Stomach (tissue), 9 donors: ENCODE results near the gene PDZK1IP1. TPM values are rescaled to one million over a fixed set of nuclear protein-coding genes. Genes with fewer than 3 reads are reported as not detected.
"Not testable (repeated sequence)": the region's sequence is repeated elsewhere in the genome, so short reads cannot be mapped to it uniquely, and the experiment has no call there.

ENCODE experiments used
- DNase-seq, 2 donors: peaks; one replicate each; pipeline versions ENCODE4 v3.0.0 to v3.0.0-alpha.2; 2013 to 2019
- H3K27ac ChIP-seq, 5 donors: fragments of 200-600 bp in 4 of 5; sonication (generic) in 4 of 5; one replicate each; pipeline ENCODE4 v1.5.1; 2013 to 2019; ENCODE audit warnings: mild to moderate bottlenecking in 1 of 5, moderate library complexity in 1 of 5
- H3K27me3 ChIP-seq, 3 donors: fragments of 200-600 bp; sonication (generic); one replicate each; pipeline ENCODE4 v1.5.1; 2017 to 2019; ENCODE audit warnings: mixed run types in 1 of 3
- H3K36me3 ChIP-seq, 4 donors: fragments of 200-600 bp; sonication (generic); 1 replicate in 3 of 4; 2 replicates in 1 of 4; pipeline ENCODE4 v1.5.1; 2016 to 2019
- H3K4me1 ChIP-seq, 4 donors: fragments of 200-600 bp; sonication (generic); one replicate each; pipeline ENCODE4 v1.5.1; 2016 to 2019
- H3K4me3 ChIP-seq, 4 donors: fragments of 200-600 bp; sonication (generic) in 3 of 4; one replicate each; pipeline ENCODE4 v1.5.1; 2016 to 2019; ENCODE audit warnings: mild to moderate bottlenecking in 1 of 4
- H3K9me3 ChIP-seq, 4 donors: fragments of 200-600 bp; sonication (generic); one replicate each; pipeline ENCODE4 v1.5.1; 2016 to 2019
- EP300 ChIP-seq: sonication (generic); formaldehyde crosslinking; IDR thresholded peaks from one replicate; pipeline ENCODE4 v1.6.1; 2017; ENCODE audit warnings: antibody characterized with exemption
- POLR2A ChIP-seq, 4 donors: fragments of 450-650 bp; IDR thresholded peaks; one replicate each; pipeline ENCODE4 v1.6.1; 2016; ENCODE audit warnings: antibody characterized with exemption in 4 of 4, control low read depth in 2 of 4, mild to moderate bottlenecking in 1 of 4, moderate library complexity in 1 of 4
- POLR2AphosphoS5 ChIP-seq, 3 donors: sonication (generic); formaldehyde crosslinking; IDR thresholded peaks; one replicate each; pipeline ENCODE4 v1.6.1; 2016; ENCODE audit warnings: antibody characterized with exemption in 3 of 3
- WGBS, 5 donors: extraction: QIAGEN DNeasy Blood & Tissue Kit in 3 of 5; methylation state at CpG; one replicate each; pipeline versions ENCODE4 v1.1.5 to v1.1.7; 2013 to 2018; 5-methylcytosine and 5-hydroxymethylcytosine counted together
- intact Hi-C: fragments of 100-400 bp; cut with DNase I; formaldehyde crosslinking; loops from one replicate; pipeline ENCODE4 v1.15.1; 2023; ENCODE audit warnings: low total_unique reads
- polyA plus RNA-seq, 3 donors: library from polyadenylated mRNA; stranded (reverse); fragments of 200-250 nt; gene quantifications; one replicate each; pipeline ENCODE4 v1.2.3, GENCODE V29; 2013
- total RNA-seq, 5 donors: library from RNA; depleted of rRNA; stranded (reverse); fragments of >200 nt; gene quantifications; one replicate each; pipeline versions ENCODE4 v1.1.0 to v1.2.3, GENCODE V29; 2014 to 2016
- TF ChIP-seq, protein P1 (sequence below), 7 experiments: fragments of 450-650 bp in 4 of 7; fragments of 200-600 bp in 3 of 7; sonication (generic) in 3 of 7; IDR thresholded peaks; one replicate each; pipeline ENCODE4 v1.5.1; 2016 to 2019; ENCODE audit warnings: antibody characterized with exemption in 7 of 7, control low read depth in 2 of 7, mild to moderate bottlenecking in 1 of 7
- donor health status: healthy with polysubstance abuse.
- donor health status: Bipolar disorder and iron deficiency.
- donor health status: healthy.

PDZK1IP1 gene
- total and polyA plus RNA-seq, 8 donors, result 0.87 to 292 (median 130) TPM; not detected in 1

DNA sequence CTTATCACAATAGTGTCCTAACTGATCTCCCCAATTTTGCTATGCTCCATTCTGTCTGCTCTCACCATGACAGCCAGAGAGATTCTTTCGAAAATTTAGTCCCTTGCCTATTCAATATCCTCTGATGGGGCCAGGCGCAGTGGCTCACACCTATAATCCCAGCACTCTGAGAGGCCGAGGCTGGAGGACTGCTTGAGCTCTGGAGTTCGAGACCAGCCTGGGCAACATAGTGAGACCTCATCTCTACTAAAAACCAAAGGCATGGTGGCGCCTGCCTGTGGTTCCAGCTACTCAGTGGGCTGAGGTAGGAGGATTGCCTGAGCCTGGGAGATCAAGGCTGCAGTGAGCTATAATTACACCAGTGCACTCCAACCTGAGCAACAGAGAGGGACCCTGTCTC is 16.1 kb upstream of the PDZK1IP1 start:
- no peak for DNase-seq
- Histone ChIP-seq H3K27me3 (peaks cover 0 to 69% (median 10%) of the 10 kb centered on the region in 3 donors), H3K4me3 (no peak overlapping the region), H3K4me1 (no peaks in the 10 kb centered on the region), H3K9me3 (peaks cover 0 to 9% (median 2%) of the 10 kb centered on the region in 4 donors), H3K36me3 (no peaks in the 10 kb centered on the region), H3K27ac (no peak overlapping the region)
- TF ChIP-seq, protein P1, sequence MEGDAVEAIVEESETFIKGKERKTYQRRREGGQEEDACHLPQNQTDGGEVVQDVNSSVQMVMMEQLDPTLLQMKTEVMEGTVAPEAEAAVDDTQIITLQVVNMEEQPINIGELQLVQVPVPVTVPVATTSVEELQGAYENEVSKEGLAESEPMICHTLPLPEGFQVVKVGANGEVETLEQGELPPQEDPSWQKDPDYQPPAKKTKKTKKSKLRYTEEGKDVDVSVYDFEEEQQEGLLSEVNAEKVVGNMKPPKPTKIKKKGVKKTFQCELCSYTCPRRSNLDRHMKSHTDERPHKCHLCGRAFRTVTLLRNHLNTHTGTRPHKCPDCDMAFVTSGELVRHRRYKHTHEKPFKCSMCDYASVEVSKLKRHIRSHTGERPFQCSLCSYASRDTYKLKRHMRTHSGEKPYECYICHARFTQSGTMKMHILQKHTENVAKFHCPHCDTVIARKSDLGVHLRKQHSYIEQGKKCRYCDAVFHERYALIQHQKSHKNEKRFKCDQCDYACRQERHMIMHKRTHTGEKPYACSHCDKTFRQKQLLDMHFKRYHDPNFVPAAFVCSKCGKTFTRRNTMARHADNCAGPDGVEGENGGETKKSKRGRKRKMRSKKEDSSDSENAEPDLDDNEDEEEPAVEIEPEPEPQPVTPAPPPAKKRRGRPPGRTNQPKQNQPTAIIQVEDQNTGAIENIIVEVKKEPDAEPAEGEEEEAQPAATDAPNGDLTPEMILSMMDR (IDR thresholded peaks at IDR 0.05), result no peak
- TF ChIP-seq POLR2AphosphoS5 (IDR thresholded peaks at IDR 0.05) (no peak), EP300 (no peak), POLR2A (IDR thresholded peaks at IDR 0.05) (no peak)
- WGBS, 5 donors, result 86 to 92% (median 89%) methylated on average over 5 of the region's 5 CpGs
- intact Hi-C loops, result no loop called here

DNA sequence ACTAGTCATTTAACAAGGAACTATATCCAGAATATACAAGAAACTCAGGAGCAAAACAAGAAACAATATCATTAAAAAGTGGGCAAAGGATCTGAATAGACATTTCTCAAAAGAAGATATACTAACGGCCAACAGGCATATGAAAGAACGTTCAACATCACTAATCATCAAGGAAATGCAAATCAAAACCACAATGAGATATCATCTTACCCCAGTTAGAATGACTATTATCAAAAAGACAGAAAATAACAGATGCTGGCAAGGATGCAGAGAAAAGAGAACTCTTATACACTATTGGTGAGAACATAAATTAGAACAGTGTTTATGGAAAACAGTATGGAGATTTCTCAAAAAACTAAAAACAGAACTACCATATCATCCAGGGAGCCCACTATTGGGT is 13.7 kb upstream of the PDZK1IP1 start:
- H3K4me3 ChIP-seq, H3K4me1 ChIP-seq, H3K27ac ChIP-seq, H3K36me3 ChIP-seq, intact Hi-C loops, DNase-seq, H3K9me3 ChIP-seq: not testable (repeated sequence)
- H3K27me3 ChIP-seq, result peaks cover 0 to 67% (median 8%) of the 10 kb centered on the region in 3 donors
- WGBS, 5 donors, result 21 to 54% (median 48%) methylated on average over 2 of the region's 2 CpGs

DNA sequence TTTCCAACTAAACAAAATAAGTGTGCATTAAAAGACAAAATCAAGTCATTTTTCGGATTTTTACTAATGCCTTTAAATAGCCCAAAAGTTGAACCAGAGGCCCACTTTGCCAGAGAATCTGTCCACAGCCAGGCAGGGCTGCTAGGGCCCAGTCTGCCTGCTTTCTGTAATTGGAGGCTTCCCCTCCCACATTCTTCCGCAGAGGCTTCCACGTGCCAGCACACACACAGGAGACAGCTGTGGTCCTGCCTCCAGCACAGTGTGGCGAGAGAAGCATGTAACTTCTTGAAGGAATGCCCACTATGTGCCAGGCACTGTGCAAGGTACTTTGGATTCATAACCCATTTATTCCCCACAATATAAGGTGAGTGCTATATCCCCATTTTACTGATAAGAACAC is 11.3 kb upstream of the PDZK1IP1 start:
- Histone ChIP-seq H3K27ac (no peak overlapping the region), H3K4me1 (no peaks in the 10 kb centered on the region), H3K27me3 (peaks cover 0 to 57% (median 7%) of the 10 kb centered on the region in 3 donors), H3K9me3 (peaks cover 0 to 9% (median 2%) of the 10 kb centered on the region in 4 donors), H3K4me3 (no peak overlapping the region), H3K36me3 (no peaks in the 10 kb centered on the region)
- DNase-seq, result no peak
- 24 to 47% (median 35%) methylated on average over 4 of the region's 4 CpGs for WGBS, 5 donors
- intact Hi-C loops, result no loop called here
- TF ChIP-seq POLR2A (IDR thresholded peaks at IDR 0.05) (no peak), POLR2AphosphoS5 (IDR thresholded peaks at IDR 0.05) (no peak), EP300 (no peak)
- TF ChIP-seq, protein P1 (IDR thresholded peaks at IDR 0.05), result no peak

DNA sequence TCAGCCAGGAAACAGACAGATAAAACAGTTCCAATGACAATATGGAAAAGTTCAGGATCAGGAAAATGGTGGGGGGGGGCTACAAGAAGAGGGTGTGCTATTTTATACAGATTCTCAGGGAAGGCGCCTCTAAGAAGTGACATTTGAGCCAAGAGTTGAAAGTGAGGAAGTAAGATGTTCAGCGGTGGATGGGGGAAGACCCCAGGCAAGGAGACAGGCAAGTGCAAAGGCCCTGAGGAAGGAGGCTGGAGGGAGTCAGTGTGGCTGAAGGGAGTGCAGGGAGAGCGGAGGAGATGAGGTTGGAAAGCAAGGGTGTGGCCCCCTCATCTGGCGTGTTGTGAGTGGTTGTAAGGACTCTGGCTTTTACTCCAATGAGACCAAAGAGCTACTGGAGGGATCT is 8.4 kb upstream of the PDZK1IP1 start:
- 79 to 88% (median 84%) methylated on average over 4 of the region's 4 CpGs for WGBS, 5 donors
- no peak overlapping the region for H3K27ac ChIP-seq
- H3K9me3 ChIP-seq, result peaks cover 0 to 7% (median 2%) of the 10 kb centered on the region in 4 donors
- DNase-seq, result no peak
- intact Hi-C loops, result loop anchor here (10.0 kb wide), 1 partner anchor 527 kb away; no protein-coding TSS in a partner anchor
- H3K4me3 ChIP-seq, result no peak overlapping the region
- peaks cover 0 to 38% (median 7%) of the 10 kb centered on the region in 3 donors for H3K27me3 ChIP-seq
- TF ChIP-seq, protein P1 (IDR thresholded peaks at IDR 0.05), result no peak
- TF ChIP-seq POLR2AphosphoS5 (IDR thresholded peaks at IDR 0.05) (no peak), EP300 (no peak)
- H3K4me1 ChIP-seq, result no peaks in the 10 kb centered on the region
- H3K36me3 ChIP-seq, result no peaks in the 10 kb centered on the region

DNA sequence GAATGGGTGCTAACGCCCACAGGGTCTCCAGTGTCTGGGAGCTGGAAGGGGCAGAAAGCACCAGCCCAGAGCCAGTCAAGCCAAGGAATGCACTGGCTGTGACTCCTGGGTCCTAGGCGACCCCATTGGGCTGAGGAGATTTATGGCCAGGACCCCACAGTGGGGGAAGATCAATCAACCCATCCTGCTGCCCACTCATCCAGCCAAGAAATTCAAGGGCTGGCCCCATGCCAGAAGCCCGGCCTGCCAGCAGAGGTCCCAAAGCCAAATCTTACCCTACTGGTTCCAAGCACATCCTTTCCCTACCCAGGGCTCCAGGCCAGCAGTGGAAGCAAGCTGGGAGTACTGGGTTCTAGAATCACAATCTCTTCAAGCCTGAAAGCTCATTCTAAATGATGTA is 6.8 kb upstream of the PDZK1IP1 start:
- intact Hi-C loops, result loop anchor here (10.0 kb wide), 1 partner anchor 528 kb away; no protein-coding TSS in a partner anchor
- H3K27ac ChIP-seq, result no peak overlapping the region
- TF ChIP-seq, protein P1 (IDR thresholded peaks at IDR 0.05), result no peak
- TF ChIP-seq EP300 (no peak), POLR2A (IDR thresholded peaks at IDR 0.05) (no peak), POLR2AphosphoS5 (IDR thresholded peaks at IDR 0.05) (no peak)
- H3K4me1 ChIP-seq, result peaks cover 13 to 16% (median 15%) of the 10 kb centered on the region in 4 donors
- no peaks in the 10 kb centered on the region for H3K36me3 ChIP-seq
- peaks cover 0 to 33% (median 7%) of the 10 kb centered on the region in 3 donors for H3K27me3 ChIP-seq
- H3K9me3 ChIP-seq, result no peaks in the 10 kb centered on the region
- no peak for DNase-seq
- no peak overlapping the region for H3K4me3 ChIP-seq
- 38 to 49% (median 44%) methylated on average over 3 of the region's 3 CpGs for WGBS, 5 donors

DNA sequence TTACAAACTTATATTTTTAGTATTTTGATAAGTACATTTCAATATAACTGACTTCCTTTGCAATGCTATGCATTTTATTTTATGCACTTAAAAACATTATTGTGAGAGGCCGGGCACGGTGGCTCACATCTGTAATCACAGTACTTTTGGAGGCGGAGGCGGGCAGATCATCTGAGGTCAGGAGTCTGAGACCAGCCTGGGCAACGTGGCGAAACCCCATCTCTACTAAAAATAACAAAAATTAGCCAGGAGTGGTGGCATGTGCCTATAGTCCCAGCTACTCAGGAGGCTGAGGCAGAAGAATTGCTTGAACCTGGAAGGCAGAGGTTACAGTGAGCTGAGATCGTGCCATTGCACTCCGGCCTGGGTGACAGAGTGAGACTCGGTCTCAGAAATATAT is 6.1 kb upstream of the PDZK1IP1 start:
- H3K4me3 ChIP-seq, DNase-seq, H3K27ac ChIP-seq, H3K36me3 ChIP-seq, H3K9me3 ChIP-seq: not testable (repeated sequence)
- WGBS, 5 donors, result 83 to 89% (median 86%) methylated on average over 9 of the region's 9 CpGs
- intact Hi-C loops, result loop anchor here (10.0 kb wide), 1 partner anchor 529 kb away; no protein-coding TSS in a partner anchor
- H3K4me1 ChIP-seq, result peaks cover 14 to 22% (median 20%) of the 10 kb centered on the region in 4 donors
- peaks cover 0 to 29% (median 7%) of the 10 kb centered on the region in 3 donors for H3K27me3 ChIP-seq
